GM12864 (cell line): ENCODE data around the gene OPRM1.
"Not testable (repeated sequence)": the region's sequence is repeated elsewhere in the genome, so short reads cannot be mapped to it uniquely, and the experiment has no call there.

Source experiments
- DNase-seq: peaks from one replicate; pipeline ENCODE4 v3.0.0-alpha.2; 2011; ENCODE audit warnings: low read depth
- H3K4me3 ChIP-seq: 2 replicates; pipeline ENCODE4 v1.5.1; 2011; ENCODE audit warnings: mild to moderate bottlenecking, low read depth, low read length, control low read depth
- CTCF ChIP-seq: IDR thresholded peaks from 2 replicates; pipeline ENCODE4 v1.5.1; 2011; ENCODE audit warnings: low read depth, mild to moderate bottlenecking, moderate library complexity, low read length, control low read depth, inconsistent platforms; ENCODE audit errors: missing control alignments

Gene OPRM1

GRCh38 chr6:154233383-154233782 lies 194.3 kb downstream of the OPRM1 start:
- DNase-seq: no peak
- no peak overlapping the region for H3K4me3 ChIP-seq
- no peak for TF ChIP-seq CTCF

DNA sequence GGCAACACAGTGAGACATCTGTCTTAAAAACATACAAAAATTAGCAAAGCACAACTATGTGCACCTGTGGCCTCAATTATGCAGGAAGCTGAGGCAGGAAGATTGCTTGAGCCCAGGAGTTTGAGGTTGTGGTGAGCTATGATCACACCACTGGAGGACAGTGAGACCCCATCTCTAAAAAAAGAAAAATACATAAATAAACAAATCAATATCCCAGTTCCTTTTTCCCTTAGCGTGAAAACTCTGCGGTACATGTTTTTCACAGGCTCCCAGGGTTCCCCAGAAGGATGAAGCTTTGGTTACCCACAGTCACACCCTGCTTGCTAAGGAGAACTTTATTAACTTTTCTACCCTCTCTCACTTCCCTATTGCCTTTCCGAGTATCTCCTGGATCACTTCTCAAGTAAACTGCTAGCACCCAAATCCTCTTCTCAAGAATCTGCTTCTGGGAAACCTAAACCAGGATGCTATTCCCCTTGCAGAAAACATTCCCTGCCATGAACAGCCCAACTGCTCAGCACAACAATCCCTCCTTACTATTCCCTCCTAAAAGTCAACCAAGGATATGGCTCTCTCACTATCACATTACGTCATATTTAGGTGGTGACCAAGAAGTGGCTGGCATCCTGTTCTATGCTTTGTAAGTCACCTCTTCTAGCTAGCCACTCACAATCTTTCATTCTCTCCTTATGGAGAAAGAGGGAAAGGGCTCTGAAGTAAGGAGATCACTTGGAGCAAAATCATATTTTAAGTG lies 195.2 kb downstream of the OPRM1 start:
- no peak overlapping the region for H3K4me3 ChIP-seq
- DNase-seq: no peak
- no peak for TF ChIP-seq CTCF

- no peak for DNase-seq
- H3K4me3 ChIP-seq: no peak overlapping the region
- no peak for TF ChIP-seq CTCF
These were observed 197.7 kb downstream of the OPRM1 start for GRCh38 chr6:154236646-154237301.

- no peak for DNase-seq
- no peak for TF ChIP-seq CTCF
- H3K4me3 ChIP-seq: no peak overlapping the region
These were observed 199.8 kb downstream of the OPRM1 start for GRCh38 chr6:154238831-154239230.

GRCh38 chr6:154239392-154239791 lies 200.4 kb downstream of the OPRM1 start:
- H3K4me3 ChIP-seq: no peak overlapping the region
- DNase-seq: no peak
- TF ChIP-seq CTCF: no peak

- not testable (repeated sequence) for DNase-seq, H3K4me3 ChIP-seq
These were observed 202.0 kb downstream of the OPRM1 start for GRCh38 chr6:154241061-154241460.

DNA sequence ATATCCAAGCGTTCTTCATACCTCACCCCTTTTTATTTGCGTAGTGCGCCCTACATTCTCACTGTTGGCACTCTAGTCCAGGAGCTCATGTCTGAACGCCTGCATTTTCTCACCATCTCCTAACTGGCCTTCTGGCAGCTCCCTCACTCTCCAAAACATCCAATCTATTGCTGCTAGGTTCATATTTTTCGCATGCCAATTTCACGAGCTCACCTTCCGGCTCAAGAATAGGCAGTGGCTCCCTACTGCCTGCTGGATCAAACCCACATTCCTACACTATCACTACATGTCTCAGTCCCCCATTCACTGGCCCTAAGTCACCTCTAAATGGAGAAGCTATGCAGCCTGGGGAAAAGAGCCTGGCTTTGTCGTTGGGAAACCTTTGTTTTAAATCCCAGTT lies 202.5 kb downstream of the OPRM1 start:
- no peak for DNase-seq
- no peak for TF ChIP-seq CTCF
- H3K4me3 ChIP-seq: no peak overlapping the region
